ENCODE measurements around the gene STARD9.

GRCh38 chr15:42592716-42593115, 17.3 kb downstream of the STARD9 start:
- no peak for TF ChIP-seq CTCF (IDR thresholded peaks at IDR 0.05)
- TF ChIP-seq POLR2A (IDR thresholded peaks at IDR 0.05) = no peak

All from uterus (tissue), 2 donors.